H9 (cell line): ENCODE data around the gene DUS1L. TPM values are rescaled to one million over a fixed set of nuclear protein-coding genes. Genes with fewer than 3 reads are reported as not detected.

Experiments
- DNase-seq: peaks from one replicate; pipeline ENCODE4 v3.0.0-alpha.2; 2017
- H2AFZ ChIP-seq: one replicate; pipeline ENCODE4 v1.6.1; 2013; ENCODE audit warnings: mild to moderate bottlenecking, low read length, control low read depth, moderate library complexity
- H2AK5ac ChIP-seq: 2 replicates; pipeline ENCODE4 v1.6.1; 2013; ENCODE audit warnings: low read length, control low read depth, mixed read lengths; ENCODE audit not compliant: insufficient read length
- H2BK120ac ChIP-seq: one replicate; pipeline ENCODE4 v1.6.1; 2013; ENCODE audit warnings: low read depth, mild to moderate bottlenecking, low read length, control low read depth, inconsistent platforms; ENCODE audit not compliant: poor library complexity, severe bottlenecking
- H2BK12ac ChIP-seq: 2 replicates; pipeline ENCODE4 v1.6.1; 2013; ENCODE audit warnings: low read length, control low read depth, mixed read lengths, low read depth; ENCODE audit not compliant: insufficient read length
- H2BK15ac ChIP-seq: 2 replicates; pipeline ENCODE4 v1.6.1; 2013; ENCODE audit warnings: low read depth, low read length, control low read depth
- H2BK20ac ChIP-seq: one replicate; pipeline ENCODE4 v1.6.1; 2013; ENCODE audit warnings: low read depth, mild to moderate bottlenecking, low read length, control low read depth, inconsistent platforms; ENCODE audit not compliant: poor library complexity, severe bottlenecking
- H2BK5ac ChIP-seq: 2 replicates; pipeline ENCODE4 v1.6.1; 2013; ENCODE audit warnings: low read length, control low read depth, mixed read lengths; ENCODE audit not compliant: insufficient read length
- H3K14ac ChIP-seq: 2 replicates; pipeline ENCODE4 v1.6.1; 2013; ENCODE audit warnings: low read length, control low read depth; ENCODE audit not compliant: insufficient read depth
- H3K18ac ChIP-seq: 2 replicates; pipeline ENCODE4 v1.6.1; 2013; ENCODE audit warnings: low read depth, mild to moderate bottlenecking, mixed read lengths, low read length, control low read depth; ENCODE audit not compliant: insufficient read length
- H3K23ac ChIP-seq: 2 replicates; pipeline ENCODE4 v1.6.1; 2013; ENCODE audit warnings: low read length, control low read depth, mixed read lengths, low read depth; ENCODE audit not compliant: insufficient read length
- H3K23me2 ChIP-seq: 2 replicates; pipeline ENCODE4 v1.6.1; 2013; ENCODE audit warnings: low read depth, mild to moderate bottlenecking, mixed read lengths, low read length, control low read depth; ENCODE audit not compliant: insufficient read length, poor library complexity, severe bottlenecking
- H3K27ac ChIP-seq: 2 replicates; pipeline ENCODE4 v1.5.1; 2013; ENCODE audit warnings: low read length, control low read depth, mixed read lengths, low read depth; ENCODE audit not compliant: insufficient read length
- H3K27me3 ChIP-seq: 2 replicates; pipeline ENCODE4 v1.6.1; 2013; ENCODE audit warnings: low read length, control low read depth, inconsistent platforms; ENCODE audit not compliant: insufficient read depth
- H3K4ac ChIP-seq: 2 replicates; pipeline ENCODE4 v1.6.1; 2013; ENCODE audit warnings: low read depth, mild to moderate bottlenecking, control low read depth, inconsistent platforms, low read length, moderate library complexity
- H3K4me1 ChIP-seq: 2 replicates; pipeline ENCODE4 v1.6.1; 2013; ENCODE audit warnings: low read length, control low read depth, inconsistent platforms; ENCODE audit not compliant: insufficient read depth
- H3K4me2 ChIP-seq: 2 replicates; pipeline ENCODE4 v1.6.1; 2013; ENCODE audit warnings: low read length, control low read depth, mixed read lengths; ENCODE audit not compliant: insufficient read length, insufficient read depth
- H3K56ac ChIP-seq: 2 replicates; pipeline ENCODE4 v1.6.1; 2013; ENCODE audit warnings: low read depth, mild to moderate bottlenecking, mixed read lengths, low read length, control low read depth; ENCODE audit not compliant: insufficient read length
- H3K79me1 ChIP-seq: 2 replicates; pipeline ENCODE4 v1.6.1; 2013; ENCODE audit warnings: low read depth, mild to moderate bottlenecking, moderate library complexity, low read length, control low read depth, inconsistent platforms; ENCODE audit not compliant: insufficient read depth, poor library complexity, severe bottlenecking
- H3K79me2 ChIP-seq: 2 replicates; pipeline ENCODE4 v1.6.1; 2013; ENCODE audit warnings: low read length, control low read depth, inconsistent platforms; ENCODE audit not compliant: insufficient read depth
- H3K9ac ChIP-seq: 2 replicates; pipeline ENCODE4 v1.6.1; 2013; ENCODE audit warnings: low read length, control low read depth, mixed read lengths; ENCODE audit not compliant: insufficient read length; ENCODE audit errors: extremely low read depth
- H3K9me3 ChIP-seq: one replicate; pipeline ENCODE4 v1.6.1; 2013; ENCODE audit warnings: low read depth, low read length, inconsistent platforms; ENCODE audit not compliant: control insufficient read depth
- H3T11ph ChIP-seq: one replicate; pipeline ENCODE4 v1.6.1; 2013; ENCODE audit warnings: mild to moderate bottlenecking, low read length, control low read depth, inconsistent platforms
- H4K20me1 ChIP-seq: one replicate; pipeline ENCODE4 v1.6.1; 2013; ENCODE audit not compliant: control insufficient read depth, insufficient read length, insufficient read depth
- H4K5ac ChIP-seq: 2 replicates; pipeline ENCODE4 v1.6.1; 2013; ENCODE audit warnings: low read depth, mild to moderate bottlenecking, mixed read lengths, low read length, control low read depth; ENCODE audit not compliant: insufficient read length
- H4K8ac ChIP-seq: replicated peaks from 2 replicates; pipeline ENCODE4 v1.6.1; 2013; ENCODE audit warnings: low read length, control low read depth, mixed read lengths, low read depth; ENCODE audit not compliant: insufficient read length
- H4K91ac ChIP-seq: 2 replicates; pipeline ENCODE4 v1.6.1; 2013; ENCODE audit warnings: low read depth, mild to moderate bottlenecking, moderate library complexity, mixed read lengths, low read length, control low read depth; ENCODE audit not compliant: insufficient read length
- H3K27ac Mint-ChIP-seq, 3 experiments: 2 replicates in 2 of 3; 3 replicates in 1 of 3; pipeline ENCODE4 v1.8.0; 2020 to 2021; ENCODE audit warnings: mixed read lengths in 3 of 3, mild to moderate bottlenecking in 1 of 3, moderate library complexity in 1 of 3
- H3K27me3 Mint-ChIP-seq: 2 replicates; pipeline ENCODE4 v1.8.0; 2021; ENCODE audit warnings: low read depth, mild to moderate bottlenecking, moderate library complexity, mixed read lengths
- H3K36me3 Mint-ChIP-seq, 3 experiments: 2 replicates in 2 of 3; 3 replicates in 1 of 3; pipeline ENCODE4 v1.8.0; 2020 to 2021; ENCODE audit warnings: low read depth in 3 of 3, mixed read lengths in 3 of 3; ENCODE audit not compliant: insufficient read depth in 1 of 3
- H3K4me1 Mint-ChIP-seq, 2 experiments: 2 replicates each; pipeline ENCODE4 v1.8.0; 2020; ENCODE audit warnings: mixed read lengths in 2 of 2
- H3K4me3 Mint-ChIP-seq, 2 experiments: 2 replicates in 1 of 2; 3 replicates in 1 of 2; pipeline ENCODE4 v1.8.0; 2020 to 2021; ENCODE audit warnings: mild to moderate bottlenecking in 2 of 2, mixed read lengths in 2 of 2, moderate library complexity in 1 of 2
- H3K9me3 Mint-ChIP-seq, 2 experiments: 2 replicates in 1 of 2; 3 replicates in 1 of 2; pipeline ENCODE4 v1.8.0; 2020; ENCODE audit warnings: mild to moderate bottlenecking in 2 of 2, mixed read lengths in 2 of 2, moderate library complexity in 1 of 2
- WGBS: extraction: QIAGEN DNeasy Blood & Tissue Kit; methylation state at CpG from one replicate; pipeline ENCODE4 v1.1.7; 2013; ENCODE audit warnings: missing lambda C conversion rate, low lambda C conversion rate, mixed read lengths; ENCODE audit not compliant: insufficient read length; ENCODE audit errors: extremely low coverage; 5-methylcytosine and 5-hydroxymethylcytosine counted together
- total RNA-seq: library from RNA; stranded (reverse); gene quantifications from 2 replicates; pipeline ENCODE4 v1.2.1, GENCODE V29; 2021
- TF ChIP-seq, protein P1 (sequence below): fragments of 200-600 bp; sonication (generic); conservative IDR thresholded peaks from 3 replicates; pipeline ENCODE4 v1.8.0; 2021; ENCODE audit warnings: antibody characterized with exemption, mild to moderate bottlenecking

DUS1L gene
- total RNA-seq, 1 experiment from 2014 or later = 103 TPM

DNA sequence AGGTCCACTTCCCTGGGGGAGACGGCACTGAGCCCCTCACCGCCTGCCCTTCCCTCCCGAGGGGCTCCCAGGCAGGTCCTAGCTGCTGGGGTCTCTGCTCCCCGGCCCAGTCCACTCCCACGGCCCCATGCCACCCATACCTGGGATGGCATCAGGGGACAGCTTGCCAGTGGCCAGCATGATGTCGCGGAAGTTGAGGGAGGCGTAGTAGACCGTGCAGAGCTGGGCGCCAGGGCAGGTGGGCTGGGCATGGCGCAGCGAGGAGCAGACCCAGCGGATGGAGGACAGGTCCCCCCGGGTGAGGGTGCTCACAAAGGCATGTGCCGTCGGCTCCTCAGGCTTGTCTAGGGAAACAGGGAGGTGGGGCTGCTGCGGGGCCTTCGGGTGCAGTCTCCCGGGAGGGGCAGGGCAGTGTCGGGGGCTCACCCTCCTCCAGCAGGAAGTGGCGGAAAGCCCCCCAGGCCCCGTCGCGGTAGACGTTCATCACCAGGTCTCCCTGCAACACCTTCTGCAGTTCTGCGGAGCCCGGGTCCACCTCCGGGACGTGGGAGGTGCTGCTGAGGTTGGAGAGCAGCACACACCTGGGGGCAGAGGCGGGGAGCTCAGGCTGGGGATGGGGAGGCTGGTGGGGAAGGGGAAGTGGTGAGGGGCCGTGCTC lies 18.9 kb upstream of the DUS1L start:
- no peak overlapping the region for H2BK120ac ChIP-seq

More for the DNA sequence above, 18.9 kb upstream of the DUS1L start:
- no peak for DNase-seq
- Histone ChIP-seq H3K14ac (no peak overlapping the region), H3K79me1 (no peaks in the 10 kb centered on the region), H2BK5ac (no peak overlapping the region), H3K18ac (no peak overlapping the region), H3K9ac (no peak overlapping the region), H3K79me2 (no peaks in the 10 kb centered on the region), H3T11ph (no peak overlapping the region), H3K9me3 (no peaks in the 10 kb centered on the region), H2BK20ac (no peak overlapping the region), H4K91ac (no peak overlapping the region), H3K4me1 (no peaks in the 10 kb centered on the region), H3K4me2 (no peak overlapping the region), H3K23me2 (no peaks in the 10 kb centered on the region), H2BK12ac (no peak overlapping the region), H3K56ac (no peak overlapping the region), H3K4ac (no peak overlapping the region), H2AK5ac (no peak overlapping the region), H3K27me3 (no peaks in the 10 kb centered on the region), H4K8ac (no peak overlapping the region), H2AFZ (no peak overlapping the region), H4K20me1 (no peaks in the 10 kb centered on the region), H4K5ac (no peak overlapping the region), H3K23ac (no peak overlapping the region), H3K27ac (no peak overlapping the region), H2BK15ac (no peak overlapping the region)
- no peak overlapping the region for H3K27ac Mint-ChIP-seq
- no peaks in the 10 kb centered on the region for H3K27me3 Mint-ChIP-seq
- H3K36me3 Mint-ChIP-seq = peaks cover 21 to 81% (median 69%) of the 10 kb centered on the region in 3 experiments; a peak in 6 of 7 replicates
- H3K4me3 Mint-ChIP-seq = no peak overlapping the region
- TF ChIP-seq, protein P1, sequence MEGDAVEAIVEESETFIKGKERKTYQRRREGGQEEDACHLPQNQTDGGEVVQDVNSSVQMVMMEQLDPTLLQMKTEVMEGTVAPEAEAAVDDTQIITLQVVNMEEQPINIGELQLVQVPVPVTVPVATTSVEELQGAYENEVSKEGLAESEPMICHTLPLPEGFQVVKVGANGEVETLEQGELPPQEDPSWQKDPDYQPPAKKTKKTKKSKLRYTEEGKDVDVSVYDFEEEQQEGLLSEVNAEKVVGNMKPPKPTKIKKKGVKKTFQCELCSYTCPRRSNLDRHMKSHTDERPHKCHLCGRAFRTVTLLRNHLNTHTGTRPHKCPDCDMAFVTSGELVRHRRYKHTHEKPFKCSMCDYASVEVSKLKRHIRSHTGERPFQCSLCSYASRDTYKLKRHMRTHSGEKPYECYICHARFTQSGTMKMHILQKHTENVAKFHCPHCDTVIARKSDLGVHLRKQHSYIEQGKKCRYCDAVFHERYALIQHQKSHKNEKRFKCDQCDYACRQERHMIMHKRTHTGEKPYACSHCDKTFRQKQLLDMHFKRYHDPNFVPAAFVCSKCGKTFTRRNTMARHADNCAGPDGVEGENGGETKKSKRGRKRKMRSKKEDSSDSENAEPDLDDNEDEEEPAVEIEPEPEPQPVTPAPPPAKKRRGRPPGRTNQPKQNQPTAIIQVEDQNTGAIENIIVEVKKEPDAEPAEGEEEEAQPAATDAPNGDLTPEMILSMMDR = no peak
- H3K9me3 Mint-ChIP-seq = no peaks in the 10 kb centered on the region
- no peaks in the 10 kb centered on the region for H3K4me1 Mint-ChIP-seq
- WGBS = no CpG with 5 or more reads among the region's 31 CpGs
